Smooth muscle cell (in vitro differentiated cells): ENCODE measurements around the gene KAZN. TPM values are rescaled to one million over a fixed set of nuclear protein-coding genes. Genes with fewer than 3 reads are reported as not detected.

Experiments used
- DNase-seq: peaks from one replicate; lab custom pipeline; 2025; ENCODE audit not compliant: unreplicated experiment; lab: John Stamatoyannopoulos, UW
- H2AFZ ChIP-seq: fragments of 200-600 bp; sonication (generic); 2 replicates; pipeline ENCODE4 v1.6.0; 2016; ENCODE audit warnings: antibody characterized with exemption, low read depth, mild to moderate bottlenecking
- H3F3A ChIP-seq: fragments of 200-600 bp; sonication (generic); 2 replicates; pipeline ENCODE4 v1.6.0; 2017; ENCODE audit warnings: antibody characterized with exemption, low read depth
- H3K27ac ChIP-seq: fragments of 200-600 bp; sonication (generic); 2 replicates; pipeline ENCODE4 v1.5.1; 2016; ENCODE audit warnings: low read depth, mild to moderate bottlenecking
- H3K27me3 ChIP-seq: fragments of 200-600 bp; sonication (generic); 2 replicates; pipeline ENCODE4 v1.6.1; 2016; ENCODE audit warnings: low read depth, mild to moderate bottlenecking
- H3K36me3 ChIP-seq: fragments of 200-600 bp; sonication (generic); 2 replicates; pipeline ENCODE4 v1.5.1; 2016; ENCODE audit warnings: low read depth
- H3K4me1 ChIP-seq: fragments of 200-600 bp; sonication (generic); 2 replicates; pipeline ENCODE4 v1.5.1; 2016; ENCODE audit warnings: low read depth
- H3K4me2 ChIP-seq: fragments of 200-600 bp; sonication (generic); 2 replicates; pipeline ENCODE4 v1.6.0; 2016; ENCODE audit warnings: mild to moderate bottlenecking
- H3K4me3 ChIP-seq: fragments of 200-600 bp; sonication (generic); 2 replicates; pipeline ENCODE4 v1.5.1; 2016; ENCODE audit warnings: mild to moderate bottlenecking
- H3K79me2 ChIP-seq: fragments of 200-600 bp; sonication (generic); 2 replicates; pipeline ENCODE4 v1.6.0; 2016; ENCODE audit warnings: low read depth, mild to moderate bottlenecking
- H3K9ac ChIP-seq: fragments of 200-600 bp; sonication (generic); 2 replicates; pipeline ENCODE4 v1.6.0; 2016; ENCODE audit warnings: low read depth
- H3K9me3 ChIP-seq: fragments of 200-600 bp; sonication (generic); replicated peaks from 2 replicates; pipeline ENCODE4 v1.5.1; 2016; ENCODE audit warnings: low read depth
- H4K20me1 ChIP-seq: fragments of 200-600 bp; sonication (generic); 2 replicates; pipeline ENCODE4 v1.6.0; 2016; ENCODE audit warnings: low read depth
- CTCF ChIP-seq: fragments of 200-600 bp; sonication (generic); IDR thresholded peaks from 2 replicates; pipeline ENCODE4 v1.5.1; 2017; ENCODE audit warnings: borderline replicate concordance, mild to moderate bottlenecking, antibody characterized with exemption; ENCODE audit not compliant: insufficient read depth, poor library complexity, severe bottlenecking
- WGBS: methylation state at CpG from one replicate; pipeline ENCODE4 v1.1.7; 2016; ENCODE audit warnings: low lambda C conversion rate; 5-methylcytosine and 5-hydroxymethylcytosine counted together
- polyA plus RNA-seq: library from polyadenylated mRNA; unstranded; fragments of >200 nt; fragmentation: Nextera tagmentation; extraction: Ambion mirVana; gene quantifications from 2 replicates; pipeline ENCODE4 v1.2.1, GENCODE V29; 2016
- total RNA-seq: library from RNA; depleted of rRNA; stranded (reverse); fragments of >200 nt; gene quantifications from 2 replicates; pipeline ENCODE4 v1.2.3, GENCODE V29; 2014

The KAZN gene
- total and polyA plus RNA-seq, 2 experiments from 2014 or later: 6.3 to 8.2 TPM

- Histone ChIP-seq H3K27me3 (no peaks in the 10 kb centered on the region), H3K4me1 (peaks cover 12% of the 10 kb centered on the region), H3K4me2 (peak overlapping the region; percentile 37), H2AFZ (no peak overlapping the region), H3K79me2 (no peaks in the 10 kb centered on the region), H3K36me3 (no peaks in the 10 kb centered on the region), H3K9me3 (no peaks in the 10 kb centered on the region), H3K9ac (no peak overlapping the region), H3K27ac (peak overlapping the region; percentile 95), H3F3A (peaks cover 8% of the 10 kb centered on the region), H4K20me1 (no peaks in the 10 kb centered on the region), H3K4me3 (no peak overlapping the region)
- TF ChIP-seq CTCF: no peak
- WGBS: 98% methylated on average over 6 of the region's 6 CpGs
- DNase-seq: no peak
Observed at GRCh38 chr1:15029036-15029435, 430.6 kb downstream of the KAZN start.

GRCh38 chr1:15029786-15030185 is 431.3 kb downstream of the KAZN start:
- peaks cover 12% of the 10 kb centered on the region for H3K4me1 ChIP-seq
- H3K27me3 ChIP-seq: no peaks in the 10 kb centered on the region
- no peak overlapping the region for H3K4me3 ChIP-seq
- peaks cover 8% of the 10 kb centered on the region for H3F3A ChIP-seq
- no peak for DNase-seq
- H3K27ac ChIP-seq: no peak overlapping the region
- H2AFZ ChIP-seq: no peak overlapping the region
- no peaks in the 10 kb centered on the region for H4K20me1 ChIP-seq
- no peak overlapping the region for H3K4me2 ChIP-seq
- no peaks in the 10 kb centered on the region for H3K9me3 ChIP-seq
- no peak overlapping the region for H3K9ac ChIP-seq
- no peak for TF ChIP-seq CTCF
- H3K36me3 ChIP-seq: no peaks in the 10 kb centered on the region
- 95% methylated on average over 8 of the region's 8 CpGs for WGBS
- H3K79me2 ChIP-seq: no peaks in the 10 kb centered on the region

GRCh38 chr1:15031251-15031933 is 432.9 kb downstream of the KAZN start:
- H3K4me2 ChIP-seq: no peak overlapping the region
- no peak overlapping the region for H3K9ac ChIP-seq
- H3K9me3 ChIP-seq: no peaks in the 10 kb centered on the region
- TF ChIP-seq CTCF: no peak
- no peaks in the 10 kb centered on the region for H4K20me1 ChIP-seq
- H3K79me2 ChIP-seq: no peaks in the 10 kb centered on the region
- H3F3A ChIP-seq: peaks cover 8% of the 10 kb centered on the region
- peaks cover 12% of the 10 kb centered on the region for H3K4me1 ChIP-seq
- DNase-seq: no peak
- H3K36me3 ChIP-seq: no peaks in the 10 kb centered on the region
- no peak overlapping the region for H3K4me3 ChIP-seq
- H3K27me3 ChIP-seq: no peaks in the 10 kb centered on the region
- WGBS: 81% methylated on average over 8 of the region's 8 CpGs
- peak overlapping the region; percentile 44 for H3K27ac ChIP-seq
- H2AFZ ChIP-seq: no peak overlapping the region

GRCh38 chr1:15033264-15033663 is 434.8 kb downstream of the KAZN start:
- no peaks in the 10 kb centered on the region for H4K20me1 ChIP-seq
- no peaks in the 10 kb centered on the region for H3K79me2 ChIP-seq
- peaks cover 6% of the 10 kb centered on the region for H3K4me1 ChIP-seq
- no peaks in the 10 kb centered on the region for H3K9me3 ChIP-seq
- no peak overlapping the region for H2AFZ ChIP-seq
- H3F3A ChIP-seq: peaks cover 4% of the 10 kb centered on the region
- H3K27ac ChIP-seq: no peak overlapping the region
- no peak for DNase-seq
- no peak overlapping the region for H3K4me3 ChIP-seq
- TF ChIP-seq CTCF: peak; percentile 24
- 83% methylated on average over 4 of the region's 4 CpGs for WGBS
- H3K36me3 ChIP-seq: no peaks in the 10 kb centered on the region
- no peak overlapping the region for H3K9ac ChIP-seq
- H3K27me3 ChIP-seq: no peaks in the 10 kb centered on the region
- no peak overlapping the region for H3K4me2 ChIP-seq
